ENCODE results near the gene CHERP. TPM values are rescaled to one million over a fixed set of nuclear protein-coding genes. Genes with fewer than 3 reads are reported as not detected.
A peak's percentile ranks its signal among the peaks of the same experiment; 100 is the strongest.

Gene CHERP
- total RNA-seq, 4 donors from 2014 or later = 13.3 to 35.6 (median 18.9) TPM

GRCh38 chr19:16587833-16588823 lies 45.9 kb upstream of the CHERP start:
- TF ChIP-seq POLR2A (IDR thresholded peaks at IDR 0.05) (no peak), POLR2AphosphoS5 (IDR thresholded peaks at IDR 0.05) (no peak), CTCF (IDR thresholded peaks at IDR 0.05) (no peak), EP300 (IDR thresholded peaks at IDR 0.05) (no peak)
- no peaks in the 10 kb centered on the region for H3K27me3 ChIP-seq
- WGBS = 25% methylated on average over 21 of the region's 26 CpGs

GRCh38 chr19:16586991-16587832 lies 45.0 kb upstream of the CHERP start:
- DNase-seq (ENCODE audit: low spot score in 2 of 2) = peak in 1 of 2 donors; percentile 70
- TF ChIP-seq POLR2AphosphoS5 (IDR thresholded peaks at IDR 0.05) (no peak), POLR2A (IDR thresholded peaks at IDR 0.05) (no peak), CTCF (IDR thresholded peaks at IDR 0.05) (no peak), EP300 (IDR thresholded peaks at IDR 0.05) (no peak)
- peak overlapping the region; percentile 30 for H3K4me3 ChIP-seq
- no peaks in the 10 kb centered on the region for H3K27me3 ChIP-seq
- peaks cover 89% of the 10 kb centered on the region for H3K4me1 ChIP-seq
- H3K27ac ChIP-seq = no peak overlapping the region
- no peaks in the 10 kb centered on the region for H3K36me3 ChIP-seq
- no peaks in the 10 kb centered on the region for H3K9me3 ChIP-seq
- 11% methylated on average over 7 of the region's 20 CpGs for WGBS

More at GRCh38 chr19:16587833-16588823, 45.9 kb upstream of the CHERP start:
- DNase-seq (ENCODE audit: low spot score in 2 of 2) = peak in 1 of 2 donors; percentile 64
- Histone ChIP-seq H3K27ac (peak overlapping the region; percentile 56), H3K4me1 (peaks cover 89% of the 10 kb centered on the region), H3K4me3 (peak overlapping the region; percentile 30), H3K9me3 (no peaks in the 10 kb centered on the region), H3K36me3 (no peaks in the 10 kb centered on the region)

- Histone ChIP-seq H3K27me3 (no peaks in the 10 kb centered on the region), H3K9me3 (no peaks in the 10 kb centered on the region), H3K36me3 (peaks cover 4% of the 10 kb centered on the region), H3K27ac (peak overlapping the region; percentile 65), H3K4me1 (peaks cover 91% of the 10 kb centered on the region), H3K4me3 (no peak overlapping the region)
- DNase-seq (ENCODE audit: low spot score in 2 of 2) = peak in 1 of 2 donors; percentile 60
- TF ChIP-seq POLR2AphosphoS5 (IDR thresholded peaks at IDR 0.05) (no peak), POLR2A (IDR thresholded peaks at IDR 0.05) (no peak), CTCF (IDR thresholded peaks at IDR 0.05) (no peak), EP300 (IDR thresholded peaks at IDR 0.05) (no peak)
- WGBS = 73% methylated on average over 8 of the region's 9 CpGs
Measured at GRCh38 chr19:16586477-16586871, 44.2 kb upstream of the CHERP start.

- peak in 1 of 2 donors; percentile 57 for DNase-seq (ENCODE audit: low spot score in 2 of 2)
- H3K27ac ChIP-seq = peak overlapping the region; percentile 65
- peaks cover 4% of the 10 kb centered on the region for H3K36me3 ChIP-seq
- no peaks in the 10 kb centered on the region for H3K9me3 ChIP-seq
- no peaks in the 10 kb centered on the region for H3K27me3 ChIP-seq
- no peak for TF ChIP-seq POLR2A (IDR thresholded peaks at IDR 0.05)
- TF ChIP-seq CTCF (IDR thresholded peaks at IDR 0.05) = no peak
- TF ChIP-seq EP300 (IDR thresholded peaks at IDR 0.05) = no peak
- TF ChIP-seq POLR2AphosphoS5 (IDR thresholded peaks at IDR 0.05) = no peak
- H3K4me1 ChIP-seq = peaks cover 90% of the 10 kb centered on the region
- H3K4me3 ChIP-seq = no peak overlapping the region
- 82% methylated on average over 8 of the region's 11 CpGs for WGBS
Measured at GRCh38 chr19:16585808-16586476, 43.7 kb upstream of the CHERP start.
